ENCODE data around the gene SCAMP1. TPM values are rescaled to one million over a fixed set of nuclear protein-coding genes. Genes with fewer than 3 reads are reported as not detected.

SCAMP1 gene
- total and polyA plus RNA-seq, 2 of the 13 experiments (the other 11 are each of a cell fraction or from before 2014, with no cell fraction given): 18.2 to 33.7 TPM

GRCh38 chr5:78360924-78361630 is 660 bp downstream of the SCAMP1 start:
- Histone ChIP-seq H3K9ac (ENCODE audit: insufficient read depth, low read depth, low read length) (peak overlapping the region; percentile 90), H3K27me3 (ENCODE audit: control insufficient read depth in 1 of 2, insufficient read depth in 2 of 2, low read length in 2 of 2) (no peaks in the 10 kb centered on the region; a peak in 1 of 5 replicates), H4K20me1 (ENCODE audit: insufficient read depth, low read length) (no peaks in the 10 kb centered on the region), H3K4me3 (replicated peaks in 1 of 3; ENCODE audit: insufficient read depth in 1 of 3, low read depth in 2 of 3, low read length in 3 of 3) (peak overlapping the region; percentile 93 to 99 (median 96)), H3K36me3 (replicated peaks in 1 of 2; ENCODE audit: control insufficient read depth in 1 of 2, insufficient read depth in 2 of 2, low read length in 2 of 2) (no peaks in the 10 kb centered on the region), H3K79me2 (ENCODE audit: insufficient read depth, low read length) (peaks cover 43% of the 10 kb centered on the region), H3K4me1 (ENCODE audit: insufficient read depth, low read length) (peaks cover 32% of the 10 kb centered on the region), H3K4me2 (ENCODE audit: low read depth, low read length) (peak overlapping the region; percentile 91), H3K27ac (ENCODE audit: extremely low read length, insufficient read depth, low read length) (peak overlapping the region; percentile 86), H2AFZ (ENCODE audit: low read length) (no peak overlapping the region), H3K9me3 (ENCODE audit: low read length) (no peaks in the 10 kb centered on the region)
- ATAC-seq (peak; percentile 63), DNase-seq (ENCODE audit: low spot score) (peak; percentile 51), FAIRE-seq (peak; percentile 28)
- 1% methylated on average over 34 of the region's 36 CpGs for WGBS (ENCODE audit: low lambda C conversion rate)
- ChIA-PET CTCF (ENCODE audit: low intra/inter-chr PET ratio, low total read pairs) (no interaction called here), POLR2A (interaction anchor here (1.2 to 2.1 kb wide), 2 partner anchors 60 to 67 kb away, joined by 3 to 39 read pairs; partner anchors contain the start of gene AP3B1)
- in situ Hi-C loops (cut with HindIII; ENCODE audit: extremely low pct_ligation_motif_present, low pct_unique_long_range_greater_than_20kb): loop anchor here (5.0 kb wide), 1 partner anchor 69 kb away; the partner anchor contains the start of gene AP3B1
- intact Hi-C loops (cut with micrococcal nuclease; ENCODE audit: unreplicated experiment): loop anchor here (1.0 to 2.0 kb wide), 2 partner anchors 40 to 67 kb away; partner anchors contain the start of gene AP3B1
- TSS peak; percentile 64 for BruUV-seq (replicated peaks)
- TF ChIP-seq TFAP4 (IDR thresholded peaks at IDR 0.05; ENCODE audit: borderline replicate concordance, low read depth) (peak; percentile 54; the same call in 1 of the 2 replicates), RFX3 (CRISPR knock-in tag; IDR thresholded peaks at IDR 0.05) (peak; percentile 68), SOX5 (CRISPR knock-in tag; IDR thresholded peaks at IDR 0.05; ENCODE audit: borderline replicate concordance) (no peak), ZNF710 (CRISPR knock-in tag; IDR thresholded peaks at IDR 0.05; ENCODE audit: borderline replicate concordance) (0 out of 2 replicates have a peak, but pooled peaks have one; percentile 6), ZNF687 (CRISPR knock-in tag; IDR thresholded peaks at IDR 0.05) (peak; percentile 43), ZNF317 (CRISPR knock-in tag; IDR thresholded peaks at IDR 0.05) (peak; percentile 49; the same call in 1 of the 2 replicates), GZF1 (CRISPR knock-in tag; IDR thresholded peaks at IDR 0.05) (0 out of 2 replicates have a peak, but pooled peaks have one; percentile 51), POLR2A (IDR thresholded peaks at IDR 0.05; ENCODE audit: insufficient read depth in 1 of 2, low read depth in 2 of 2, low read length in 2 of 2) (peak in 1 of 2 experiments; percentile 51; a peak in 2 of 4 replicates), SAP130 (CRISPR knock-in tag; IDR thresholded peaks at IDR 0.05; ENCODE audit: low read depth) (peak; percentile 75), ZNF788 (CRISPR knock-in tag; IDR thresholded peaks at IDR 0.05; ENCODE audit: borderline replicate concordance) (peak; percentile 14; the same call in 1 of the 2 replicates), HDAC1 (CRISPR knock-in tag; IDR thresholded peaks at IDR 0.05) (0 out of 2 replicates have a peak, but pooled peaks have one; percentile 20)

Data from HepG2 (cell line).